A673 (cell line): ENCODE data around the gene NECTIN1.

Experiments used
- CTCF ChIP-seq: fragments of 300-800, 200-600 bp; sonication (generic); conservative IDR thresholded peaks from 2 replicates; pipeline ENCODE4 v1.5.1; 2017; ENCODE audit warnings: low read depth, mild to moderate bottlenecking, antibody characterized with exemption, low read length, moderate library complexity, mixed read lengths
- EZH2 ChIP-seq: fragments of 200-600 bp; sonication (generic); IDR thresholded peaks from 2 replicates; pipeline ENCODE4 v1.6.1; 2017; ENCODE audit warnings: borderline replicate concordance, low read depth, mild to moderate bottlenecking, mixed read lengths, antibody characterized with exemption, low read length; ENCODE audit not compliant: poor library complexity, severe bottlenecking

- TF ChIP-seq CTCF, result no peak
- no peak for TF ChIP-seq EZH2
Measured at GRCh38 chr11:119639642-119640205, 89.3 kb downstream of the NECTIN1 start.
